Measurements from ENCODE around the gene TMED5. TPM values are rescaled to one million over a fixed set of nuclear protein-coding genes. Genes with fewer than 3 reads are reported as not detected.
A peak's percentile ranks its signal among the peaks of the same experiment; 100 is the strongest.

TMED5 gene
- polyA plus RNA-seq, 3 donors: 30.0 to 75.8 (median 62.8) TPM

GRCh38 chr1:93136445-93136844 is 43.8 kb downstream of the TMED5 start:
- no peak overlapping the region for H2AFZ ChIP-seq (ENCODE audit: insufficient read depth, low read depth, low read length, poor library complexity, severe bottlenecking)
- H3K79me2 ChIP-seq (ENCODE audit: insufficient read depth, low read length): no peaks in the 10 kb centered on the region
- Mint-ChIP-seq H3K9me3 (no peaks in the 10 kb centered on the region), H3K4me3 (no peak overlapping the region), H3K4me1 (no peaks in the 10 kb centered on the region), H3K27me3 (ENCODE audit: low read depth in 3 of 3) (no peaks in the 10 kb centered on the region), H3K27ac (no peak overlapping the region), H3K36me3 (peaks cover 54 to 60% of the 10 kb centered on the region in 2 donors)
- no peaks in the 10 kb centered on the region for H3K9me3 ChIP-seq (replicated peaks in 1 of 2; ENCODE audit: control insufficient read depth in 1 of 2, insufficient read depth in 1 of 2, low read length in 2 of 2)
- no peaks in the 10 kb centered on the region for H3K27me3 ChIP-seq (ENCODE audit: control insufficient read depth in 2 of 2, insufficient read depth in 2 of 2, low read length in 2 of 2)
- intact Hi-C loops (cut with micrococcal nuclease): no loop called here
- H3K4me1 ChIP-seq (ENCODE audit: control insufficient read depth in 1 of 2, insufficient read depth in 2 of 2, low read length in 2 of 2): no peaks in the 10 kb centered on the region
- no CpG with 5 or more reads among the region's 5 CpGs for WGBS (ENCODE audit: insufficient coverage)
- TF ChIP-seq CTCF (IDR thresholded peaks at IDR 0.05): no peak
- H3K4me3 ChIP-seq (replicated peaks in 1 of 3; ENCODE audit: low read depth in 2 of 3, low read length in 3 of 3): no peak overlapping the region
- DNase-seq: no peak
- no peak overlapping the region for H3K9ac ChIP-seq (ENCODE audit: insufficient read depth, low read length, poor library complexity, severe bottlenecking)
- peaks cover 68 to 93% of the 10 kb centered on the region in 2 donors for H3K36me3 ChIP-seq (replicated peaks in 1 of 2; ENCODE audit: control insufficient read depth in 1 of 2, insufficient read depth in 2 of 2, low read length in 2 of 2)
- H3K4me2 ChIP-seq (replicated peaks; ENCODE audit: extremely low read depth, low read length, poor library complexity, severe bottlenecking): no peak overlapping the region
- peak overlapping the region in 1 of 2 donors; percentile 1 for H3K27ac ChIP-seq (ENCODE audit: low read depth in 1 of 2, low read length in 2 of 2)
- no peaks in the 10 kb centered on the region for H4K20me1 ChIP-seq (ENCODE audit: insufficient read depth, low read length)

GRCh38 chr1:93132638-93133037 is 47.6 kb downstream of the TMED5 start:
- Histone ChIP-seq H3K9me3 (replicated peaks in 1 of 2; ENCODE audit: control insufficient read depth in 1 of 2, insufficient read depth in 1 of 2, low read length in 2 of 2) (no peaks in the 10 kb centered on the region), H3K27ac (ENCODE audit: low read depth in 1 of 2, low read length in 2 of 2) (no peak overlapping the region), H3K9ac (ENCODE audit: insufficient read depth, low read length, poor library complexity, severe bottlenecking) (no peak overlapping the region), H3K4me3 (replicated peaks in 1 of 3; ENCODE audit: low read depth in 2 of 3, low read length in 3 of 3) (no peak overlapping the region), H4K20me1 (ENCODE audit: insufficient read depth, low read length) (no peaks in the 10 kb centered on the region), H3K4me1 (ENCODE audit: control insufficient read depth in 1 of 2, insufficient read depth in 2 of 2, low read length in 2 of 2) (no peaks in the 10 kb centered on the region), H3K36me3 (replicated peaks in 1 of 2; ENCODE audit: control insufficient read depth in 1 of 2, insufficient read depth in 2 of 2, low read length in 2 of 2) (peaks cover 72 to 96% of the 10 kb centered on the region in 2 donors), H3K4me2 (replicated peaks; ENCODE audit: extremely low read depth, low read length, poor library complexity, severe bottlenecking) (no peak overlapping the region), H3K27me3 (ENCODE audit: control insufficient read depth in 2 of 2, insufficient read depth in 2 of 2, low read length in 2 of 2) (no peaks in the 10 kb centered on the region), H2AFZ (ENCODE audit: insufficient read depth, low read depth, low read length, poor library complexity, severe bottlenecking) (no peak overlapping the region), H3K79me2 (ENCODE audit: insufficient read depth, low read length) (no peaks in the 10 kb centered on the region)
- Mint-ChIP-seq H3K27me3 (ENCODE audit: low read depth in 3 of 3) (no peaks in the 10 kb centered on the region), H3K27ac (no peak overlapping the region), H3K36me3 (peaks cover 36 to 40% of the 10 kb centered on the region in 2 donors), H3K4me3 (no peak overlapping the region), H3K9me3 (no peaks in the 10 kb centered on the region), H3K4me1 (no peaks in the 10 kb centered on the region)
- TF ChIP-seq CTCF (IDR thresholded peaks at IDR 0.05): no peak
- DNase-seq: no peak
- intact Hi-C loops (cut with micrococcal nuclease): no loop called here
